GM18909 (cell line): ENCODE data around the gene AP1G2.
A peak's percentile ranks its signal among the peaks of the same experiment; 100 is the strongest.
"Not testable (repeated sequence)": the region's sequence is repeated elsewhere in the genome, so short reads cannot be mapped to it uniquely, and the experiment has no call there.

Experiments used
- ATAC-seq: cut with Tn5 transposase; IDR thresholded peaks from one replicate; pipeline ENCODE4 v1.9.1; 2021; ENCODE audit warnings: mild to moderate bottlenecking; ENCODE audit not compliant: unreplicated experiment, poor library complexity

The AP1G2 gene

GRCh38 chr14:23567186-23568020, at the start of gene AP1G2:
Gene AP1G2, minus strand, starts transcription at chr14:23567791. Its CDS starts 477 bp downstream, at chr14:23567314.
- peak; percentile 90 for ATAC-seq

DNA sequence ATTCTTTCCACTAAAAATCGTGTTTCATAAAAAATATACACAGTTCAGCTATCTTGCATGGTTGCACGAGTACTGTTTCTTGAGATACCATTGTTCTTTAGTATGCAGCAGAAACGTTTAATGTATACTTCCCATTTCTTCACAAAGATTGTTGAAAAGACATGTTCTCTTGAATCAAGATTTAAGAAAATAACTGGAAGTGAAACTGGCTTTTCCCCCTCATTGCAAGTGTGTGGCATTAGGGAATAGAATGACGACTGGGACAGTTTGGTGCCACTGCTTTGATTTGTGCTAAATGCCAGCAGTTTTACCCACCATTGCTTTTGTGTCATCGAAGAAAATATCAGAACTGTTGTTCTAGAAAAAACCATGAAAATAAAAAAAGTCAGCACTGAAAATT, 48.3 kb upstream of the AP1G2 start:
- ATAC-seq: no peak

DNA sequence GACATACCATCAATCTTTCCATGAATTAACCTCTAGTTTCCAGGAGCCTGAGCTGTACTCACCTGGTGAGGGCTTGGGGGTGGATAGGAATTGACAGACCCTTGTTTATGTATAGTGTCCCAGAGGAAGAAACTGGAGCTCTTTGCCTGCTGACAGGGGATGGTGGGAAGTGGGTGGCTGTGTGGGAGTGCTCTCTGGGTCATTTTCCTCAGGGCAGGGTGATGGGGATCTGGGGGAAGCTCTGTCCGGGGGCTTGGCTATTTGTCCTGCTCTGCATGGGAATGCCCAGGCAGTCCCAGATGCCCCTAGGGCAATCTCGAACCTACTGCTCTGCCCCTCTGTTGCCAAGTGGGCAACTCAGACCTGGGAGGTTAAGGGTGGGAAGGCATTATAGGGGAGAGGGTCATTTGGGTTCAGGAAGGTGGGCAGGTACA, 46.8 kb upstream of the AP1G2 start:
- no peak for ATAC-seq

GRCh38 chr14:23613242-23614070, 45.9 kb upstream of the AP1G2 start:
- ATAC-seq: no peak

DNA sequence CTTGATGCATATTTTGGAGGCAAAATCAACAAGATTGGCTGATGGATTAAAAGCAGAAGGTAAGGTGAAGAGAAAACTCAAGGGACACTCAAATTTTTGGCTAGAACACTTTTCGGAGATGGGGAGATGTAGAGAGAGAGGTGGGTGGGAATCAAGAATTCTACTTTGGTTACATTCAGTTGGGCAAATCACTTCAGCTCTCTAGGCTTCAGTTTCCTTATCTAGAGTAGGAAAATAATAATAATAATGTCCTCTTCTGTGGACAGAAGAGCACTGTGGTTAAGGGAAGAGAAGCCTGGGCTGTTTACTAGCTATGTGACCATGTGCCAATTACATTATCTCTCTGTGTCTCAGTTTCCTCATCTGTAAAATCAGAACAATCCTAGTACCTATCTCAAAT, 45.2 kb upstream of the AP1G2 start:
- ATAC-seq: no peak

DNA sequence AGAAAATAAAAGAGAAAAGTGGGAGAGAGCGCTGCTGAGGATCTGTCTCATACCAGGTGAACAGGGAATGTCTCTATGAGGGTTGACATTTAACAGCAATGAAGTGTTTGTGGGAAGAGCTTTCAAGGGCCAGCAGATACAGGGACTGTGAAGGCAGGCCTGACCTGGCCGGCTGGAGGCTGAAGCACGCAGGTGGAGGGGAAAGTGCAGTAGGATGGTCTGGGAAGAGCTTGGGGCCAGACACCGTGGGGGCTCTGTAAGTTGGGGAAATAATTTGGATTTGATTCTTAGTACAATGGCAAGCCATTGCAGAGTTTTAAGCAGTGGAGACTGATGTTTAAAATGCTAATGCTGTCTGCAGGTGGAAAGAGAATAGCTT, 44.8 kb upstream of the AP1G2 start:
- ATAC-seq: no peak

DNA sequence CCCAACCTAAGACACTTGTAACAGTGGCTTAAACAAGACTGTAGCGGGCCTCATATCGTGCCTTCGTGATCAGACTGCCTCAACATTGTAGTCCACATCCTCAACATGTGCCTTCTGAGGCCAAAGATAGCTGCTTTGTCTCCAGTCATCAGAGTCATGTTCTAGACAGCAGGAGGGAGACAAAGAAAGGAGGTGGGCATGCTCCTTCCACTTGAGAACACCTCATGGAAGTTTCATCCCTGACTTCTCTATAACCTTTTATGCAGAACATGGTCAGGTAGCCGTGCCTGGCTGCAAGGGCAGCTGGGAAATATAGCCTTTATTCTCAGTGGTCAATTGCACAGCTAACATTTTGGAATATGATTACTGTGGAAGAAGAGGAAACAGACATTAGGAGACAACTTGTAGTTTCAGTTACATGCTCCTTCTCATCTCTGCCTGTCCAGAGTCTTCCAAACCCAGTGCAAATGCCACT, 43.3 kb upstream of the AP1G2 start:
- ATAC-seq: no peak

GRCh38 chr14:23610090-23610814, 42.7 kb upstream of the AP1G2 start:
- ATAC-seq: no peak

DNA sequence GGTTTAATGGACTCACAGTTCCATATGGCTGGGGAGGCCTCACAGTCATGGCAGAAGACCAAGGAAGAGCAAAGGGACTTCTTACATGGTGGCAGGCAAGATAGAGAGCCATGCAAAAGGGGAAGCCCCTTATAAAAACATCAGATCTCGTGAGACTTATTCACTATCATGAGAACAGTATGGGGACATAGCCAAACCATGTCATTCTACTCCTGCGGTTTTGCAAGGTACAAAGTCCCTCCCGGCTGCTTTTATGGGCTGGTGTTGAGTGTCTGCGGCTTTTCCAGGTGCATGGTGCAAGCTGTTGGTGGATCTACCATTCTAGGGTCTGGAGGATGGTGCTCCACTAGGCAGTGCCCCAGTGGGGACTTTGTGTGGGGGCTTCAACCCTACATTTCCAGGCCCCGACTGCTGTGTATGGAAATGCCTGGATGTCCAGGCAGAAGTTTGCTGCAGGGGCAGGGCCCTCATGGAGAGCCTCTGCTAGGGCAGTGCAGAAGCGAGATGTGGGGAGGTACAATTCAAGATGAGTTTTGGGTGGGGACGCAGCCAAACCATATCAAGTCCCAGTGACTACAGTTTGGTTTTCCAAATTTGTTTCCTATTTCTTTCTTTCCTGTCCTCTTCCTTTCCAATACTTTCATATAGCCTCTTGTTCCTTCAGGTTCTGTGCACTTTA, 42.0 kb upstream of the AP1G2 start:
- ATAC-seq: not testable (repeated sequence)

- ATAC-seq: no peak
Measured at GRCh38 chr14:23609001-23609400, 41.4 kb upstream of the AP1G2 start.

- ATAC-seq: no peak
Measured at GRCh38 chr14:23608454-23608853, 40.9 kb upstream of the AP1G2 start.

DNA sequence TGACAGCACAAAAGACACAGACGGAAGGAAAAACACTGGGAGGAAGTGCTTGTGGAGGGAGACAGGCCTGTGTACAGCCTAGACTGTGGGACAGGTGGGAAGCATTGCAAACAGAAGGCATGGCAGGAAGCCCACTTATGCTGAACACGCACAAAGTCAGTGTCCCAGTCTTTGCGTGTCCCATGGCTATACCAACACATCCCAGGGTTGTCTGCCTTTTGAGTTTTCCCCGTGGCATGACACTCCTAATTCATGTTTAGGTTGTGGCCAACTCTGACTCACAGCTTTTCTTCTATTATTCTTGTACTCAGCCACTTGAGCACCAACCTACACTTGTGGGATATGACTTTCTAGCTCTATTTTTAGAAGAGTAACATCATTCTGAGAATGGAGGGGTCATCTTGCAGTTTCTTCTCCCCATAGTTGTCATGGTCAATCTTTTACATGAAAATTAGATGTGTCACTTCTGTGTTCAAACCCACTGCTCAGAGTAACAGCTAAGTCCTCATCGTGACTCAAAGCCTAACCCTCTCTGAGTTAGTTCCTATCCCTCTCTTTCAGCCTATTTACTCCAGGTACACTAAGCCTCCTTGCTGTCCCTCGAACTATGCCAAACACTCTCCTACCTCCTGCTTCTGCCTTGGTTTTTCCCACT, 38.5 kb upstream of the AP1G2 start:
- ATAC-seq: peak; percentile 82

GRCh38 chr14:23604675-23605170, 37.1 kb upstream of the AP1G2 start:
- ATAC-seq: no peak

DNA sequence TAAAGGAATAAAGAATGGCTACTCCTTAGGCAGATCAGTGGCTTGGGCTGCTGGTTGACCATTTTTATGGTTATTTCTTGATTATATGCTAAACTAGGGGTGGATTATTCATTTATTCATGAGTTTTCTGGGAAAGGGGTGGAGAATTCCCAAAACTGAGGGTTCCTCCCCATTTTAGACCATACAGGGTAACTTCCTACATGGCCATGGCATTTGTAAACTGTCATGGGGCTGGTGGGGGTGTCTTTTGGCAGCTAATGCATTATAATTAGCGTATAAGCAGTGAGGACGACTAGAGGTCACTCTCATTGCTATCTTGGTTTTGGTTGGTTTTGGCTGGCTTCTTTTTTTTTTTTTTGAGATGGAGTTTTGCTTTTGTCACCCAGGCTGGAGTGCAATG, 36.6 kb upstream of the AP1G2 start:
- no peak for ATAC-seq

DNA sequence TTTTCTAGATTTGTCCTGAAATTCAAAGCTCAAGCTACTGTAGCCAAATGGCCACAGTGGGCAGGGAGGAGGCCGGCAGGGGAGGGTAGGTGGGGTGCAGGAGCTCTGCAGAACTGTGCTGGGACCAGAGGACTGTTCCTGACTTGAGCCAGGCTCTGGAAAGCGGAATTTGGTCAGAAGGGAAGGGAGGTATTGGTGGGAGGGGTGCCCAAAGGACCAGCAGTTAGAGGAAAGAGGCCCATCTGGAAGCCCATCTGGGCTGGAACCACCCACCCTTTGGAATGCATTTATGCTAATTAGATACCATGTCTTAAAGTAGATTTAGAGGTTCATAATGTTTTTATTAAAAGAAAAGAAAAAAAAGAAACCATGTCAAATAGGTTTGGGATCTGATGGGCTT, 35.5 kb upstream of the AP1G2 start:
- no peak for ATAC-seq

GRCh38 chr14:23602181-23603095, 34.8 kb upstream of the AP1G2 start:
- no peak for ATAC-seq

DNA sequence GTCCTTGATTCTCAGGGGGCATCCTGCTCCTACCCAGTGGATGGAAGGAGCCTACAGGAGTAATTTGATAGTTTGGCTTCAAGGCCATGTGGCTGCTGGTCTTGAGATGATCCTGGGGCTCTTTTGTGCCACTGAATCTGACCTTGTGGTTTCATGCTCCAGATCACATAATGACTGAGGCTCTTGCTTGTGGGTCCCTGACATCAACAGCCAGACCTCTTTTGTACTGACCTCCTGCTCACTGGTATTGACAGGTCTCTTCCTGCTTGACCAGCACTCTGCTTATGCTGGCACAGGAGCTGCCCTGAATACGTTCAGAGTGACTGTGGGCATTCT, 34.2 kb upstream of the AP1G2 start:
- ATAC-seq: peak; percentile 33

DNA sequence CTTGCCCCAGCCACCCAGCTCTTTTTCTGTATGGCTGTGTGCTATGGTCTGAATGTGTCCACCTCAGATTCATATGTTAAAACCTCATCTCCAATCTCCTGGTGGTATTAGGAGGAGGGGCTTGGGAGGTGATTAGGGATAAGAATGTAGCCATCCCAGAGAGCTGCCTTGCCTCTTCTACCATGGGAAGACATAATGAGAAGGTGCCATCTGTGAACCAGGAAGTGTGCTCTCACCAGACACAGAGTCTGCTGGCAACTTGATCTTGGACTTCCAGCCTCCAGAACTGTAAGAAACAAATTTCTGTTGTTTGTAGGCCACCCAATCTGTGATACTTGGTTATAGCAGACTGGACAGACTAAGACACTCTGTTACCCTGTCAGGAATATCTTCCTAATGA, 33.8 kb upstream of the AP1G2 start:
- no peak for ATAC-seq

DNA sequence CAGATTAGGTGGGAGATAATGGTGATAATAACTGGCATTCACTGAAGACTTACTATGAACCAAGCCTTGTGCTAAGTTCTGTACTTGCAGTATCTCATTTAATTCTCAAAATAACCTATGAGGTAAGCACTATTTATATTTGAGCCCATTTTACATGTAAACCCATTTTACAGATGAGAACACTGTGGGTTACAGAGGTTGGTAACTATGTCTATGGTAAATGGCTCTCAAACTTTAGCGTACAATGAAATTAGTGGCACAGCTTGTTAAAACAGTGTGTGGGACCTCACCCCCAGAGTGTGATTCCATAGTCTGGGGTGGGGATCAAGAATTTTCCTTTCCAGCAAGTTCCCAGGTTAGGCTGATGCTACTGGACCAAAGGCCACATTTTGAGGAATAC, 33.2 kb upstream of the AP1G2 start:
- ATAC-seq: no peak
